ENCODE data around the gene AK4. TPM values are rescaled to one million over a fixed set of nuclear protein-coding genes. Genes with fewer than 3 reads are reported as not detected.

AK4 gene
- total RNA-seq, 6 donors from 2014 or later: 0.44 to 7.0 (median 3.6) TPM

GRCh38 chr1:65229754-65230339 is 81.8 kb downstream of the AK4 start:
- 91 to 92% methylated on average over 5 of the region's 5 CpGs for whole genome bisulfite sequencing, 2 donors
- Histone ChIP-seq H3K27ac (no peak overlapping the region), H3K4me1 (no peaks in the 10 kb centered on the region), H3K9me3 (no peaks in the 10 kb centered on the region), H3K4me3 (no peak overlapping the region), H3K36me3 (no peaks in the 10 kb centered on the region), H3K27me3 (no peaks in the 10 kb centered on the region)
- DNase-seq (no peak), ATAC-seq (ENCODE audit: low FRiP score in 2 of 2) (no peak)
- no peak for TF ChIP-seq POLR2A (IDR thresholded peaks at IDR 0.05)

GRCh38 chr1:65230731-65231481 is 82.9 kb downstream of the AK4 start:
- no peaks in the 10 kb centered on the region for H3K4me1 ChIP-seq
- ATAC-seq (ENCODE audit: low FRiP score in 2 of 2) (no peak), DNase-seq (no peak)
- WGBS, 2 donors: 61 to 85% methylated on average over 1 of the region's 1 CpG
- TF ChIP-seq EP300 (IDR thresholded peaks at IDR 0.05) (no peak), CTCF (IDR thresholded peaks at IDR 0.05) (no peak), POLR2A (IDR thresholded peaks at IDR 0.05) (no peak), POLR2AphosphoS5 (IDR thresholded peaks at IDR 0.05) (no peak)
- no peaks in the 10 kb centered on the region for H3K27me3 ChIP-seq
- no peaks in the 10 kb centered on the region for H3K9me3 ChIP-seq
- H3K4me3 ChIP-seq: no peak overlapping the region
- no peaks in the 10 kb centered on the region for H3K36me3 ChIP-seq
- H3K27ac ChIP-seq: no peak overlapping the region

- peaks cover 0 to 4% (median 0%) of the 10 kb centered on the region in 4 donors for H3K9me3 ChIP-seq
- no peaks in the 10 kb centered on the region for H3K4me1 ChIP-seq
- H3K36me3 ChIP-seq: no peaks in the 10 kb centered on the region
- TF ChIP-seq EP300 (IDR thresholded peaks at IDR 0.05) (no peak), POLR2AphosphoS5 (IDR thresholded peaks at IDR 0.05) (no peak), POLR2A (IDR thresholded peaks at IDR 0.05) (no peak), CTCF (IDR thresholded peaks at IDR 0.05) (no peak)
- H3K4me3 ChIP-seq: no peak overlapping the region
- H3K27me3 ChIP-seq: no peaks in the 10 kb centered on the region
- no peak for DNase-seq
- WGBS, 2 donors: 64 to 68% methylated on average over 4 of the region's 4 CpGs
- ATAC-seq (ENCODE audit: low FRiP score in 2 of 2): no peak
- H3K27ac ChIP-seq: no peak overlapping the region
These were observed 83.8 kb downstream of the AK4 start for GRCh38 chr1:65231718-65232330.

- TF ChIP-seq EP300 (IDR thresholded peaks at IDR 0.05) (no peak), POLR2AphosphoS5 (IDR thresholded peaks at IDR 0.05) (no peak), POLR2A (IDR thresholded peaks at IDR 0.05) (no peak), CTCF (IDR thresholded peaks at IDR 0.05) (no peak)
- no peaks in the 10 kb centered on the region for H3K36me3 ChIP-seq
- no peaks in the 10 kb centered on the region for H3K27me3 ChIP-seq
- DNase-seq (no peak), ATAC-seq (ENCODE audit: low FRiP score in 2 of 2) (no peak)
- 62 to 75% methylated on average over 4 of the region's 4 CpGs for WGBS, 2 donors
- H3K9me3 ChIP-seq: peaks cover 0 to 4% (median 0%) of the 10 kb centered on the region in 4 donors
- H3K4me1 ChIP-seq: no peaks in the 10 kb centered on the region
- no peak overlapping the region for H3K4me3 ChIP-seq
- H3K27ac ChIP-seq: no peak overlapping the region
These were observed 84.5 kb downstream of the AK4 start for GRCh38 chr1:65232461-65232990.

GRCh38 chr1:65233782-65234181 is 85.8 kb downstream of the AK4 start:
- DNase-seq (no peak), ATAC-seq (ENCODE audit: low FRiP score in 2 of 2) (no peak)
- 58 to 83% methylated on average over 2 of the region's 2 CpGs for WGBS, 2 donors
- H3K4me1 ChIP-seq: no peaks in the 10 kb centered on the region
- H3K36me3 ChIP-seq: no peaks in the 10 kb centered on the region
- H3K27me3 ChIP-seq: no peaks in the 10 kb centered on the region
- peaks cover 0 to 4% (median 0%) of the 10 kb centered on the region in 4 donors for H3K9me3 ChIP-seq
- TF ChIP-seq POLR2AphosphoS5 (IDR thresholded peaks at IDR 0.05) (no peak), CTCF (IDR thresholded peaks at IDR 0.05) (no peak), EP300 (IDR thresholded peaks at IDR 0.05) (no peak), POLR2A (IDR thresholded peaks at IDR 0.05) (no peak)
- H3K4me3 ChIP-seq: no peak overlapping the region
- H3K27ac ChIP-seq: no peak overlapping the region

Measured in upper lobe of left lung (tissue), 6 donors.